ENCODE measurements around the gene CGB7. TPM values are rescaled to one million over a fixed set of nuclear protein-coding genes. Genes with fewer than 3 reads are reported as not detected.
A peak's percentile ranks its signal among the peaks of the same experiment; 100 is the strongest.
"Not testable (repeated sequence)": the region's sequence is repeated elsewhere in the genome, so short reads cannot be mapped to it uniquely, and the experiment has no call there.

CGB7 gene
- total RNA-seq, 1 experiment from 2014 or later = 0.04 TPM

- ATAC-seq; POLR2A ChIA-PET (ENCODE audit: unreplicated experiment); H3K4me2 ChIP-seq (ENCODE audit: low read length); H3K9me2 ChIP-seq (replicated peaks; ENCODE audit: low read length); H3K4me3 ChIP-seq (ENCODE audit: low read length); H3K79me2 ChIP-seq (ENCODE audit: low read length); intact Hi-C loops (cut with micrococcal nuclease); H4K20me1 ChIP-seq (ENCODE audit: low read length); H3K27me3 ChIP-seq (ENCODE audit: low read length); H2AFZ ChIP-seq (ENCODE audit: low read length); CTCF ChIA-PET; H3K9ac ChIP-seq (ENCODE audit: low read length); H3K9me3 ChIP-seq (ENCODE audit: low read length); BruUV-seq (replicated peaks); H3K27ac ChIP-seq (ENCODE audit: low read length); H3K36me3 ChIP-seq (ENCODE audit: low read depth, low read length); H3F3A ChIP-seq (ENCODE audit: low read length, unreplicated experiment); DNase-seq: not testable (repeated sequence)
- H3K4me1 ChIP-seq (ENCODE audit: insufficient read depth, low read length) = peaks cover 13% of the 10 kb centered on the region
These were observed 14.9 kb downstream of the CGB7 start for GRCh38 chr19:49042666-49043065.

- ChIA-PET CTCF (no interaction called here), POLR2A (ENCODE audit: unreplicated experiment) (no interaction called here)
- no peak overlapping the region; the same call in 1 of the 2 replicates for H3K4me2 ChIP-seq (ENCODE audit: low read length)
- no peaks in the 10 kb centered on the region for H3K9me3 ChIP-seq (ENCODE audit: low read length)
- ATAC-seq = peak; percentile 79
- H3K4me1 ChIP-seq (ENCODE audit: insufficient read depth, low read length) = peaks cover 13% of the 10 kb centered on the region
- H3K27me3 ChIP-seq (ENCODE audit: low read length) = no peaks in the 10 kb centered on the region
- H3K27ac ChIP-seq (ENCODE audit: low read length) = no peak overlapping the region
- no peak overlapping the region for H3K4me3 ChIP-seq (ENCODE audit: low read length)
- H3K36me3 ChIP-seq (ENCODE audit: low read depth, low read length) = no peaks in the 10 kb centered on the region
- H3K79me2 ChIP-seq (ENCODE audit: low read length) = no peaks in the 10 kb centered on the region
- peak; percentile 80 for DNase-seq
- BruUV-seq (replicated peaks) = no TSS peak
- H4K20me1 ChIP-seq (ENCODE audit: low read length) = no peaks in the 10 kb centered on the region
- no peak overlapping the region for H3K9ac ChIP-seq (ENCODE audit: low read length)
- TF ChIP-seq EZH2 (IDR thresholded peaks at IDR 0.05; ENCODE audit: low read length, unreplicated experiment) = no peak
- no peak for TF ChIP-seq EZH2phosphoT487 (IDR thresholded peaks at IDR 0.05; ENCODE audit: borderline replicate concordance, low read length)
- no peak for TF ChIP-seq CTCF (conservative IDR thresholded peaks at IDR 0.05; ENCODE audit: low read depth, low read length)
- H3K9me2 ChIP-seq (replicated peaks; ENCODE audit: low read length) = no peaks in the 10 kb centered on the region
- no peaks in the 10 kb centered on the region for H3F3A ChIP-seq (ENCODE audit: low read length, unreplicated experiment)
- no peak overlapping the region for H2AFZ ChIP-seq (ENCODE audit: low read length)
- intact Hi-C loops (cut with micrococcal nuclease) = no loop called here
These were observed 15.4 kb downstream of the CGB7 start for GRCh38 chr19:49042177-49042576.

- not testable (repeated sequence) for H3K27me3 ChIP-seq (ENCODE audit: low read length)
These were observed 17.8 kb downstream of the CGB7 start for GRCh38 chr19:49039736-49040135.

GRCh38 chr19:49038557-49039276, 18.8 kb downstream of the CGB7 start:
- H3K36me3 ChIP-seq (ENCODE audit: low read depth, low read length); intact Hi-C loops (cut with micrococcal nuclease); H3K27ac ChIP-seq (ENCODE audit: low read length); POLR2A ChIA-PET (ENCODE audit: unreplicated experiment); H3K79me2 ChIP-seq (ENCODE audit: low read length); H3K9me3 ChIP-seq (ENCODE audit: low read length); H3K27me3 ChIP-seq (ENCODE audit: low read length); H3K9ac ChIP-seq (ENCODE audit: low read length); H3F3A ChIP-seq (ENCODE audit: low read length, unreplicated experiment); H3K4me3 ChIP-seq (ENCODE audit: low read length); H3K9me2 ChIP-seq (replicated peaks; ENCODE audit: low read length); H2AFZ ChIP-seq (ENCODE audit: low read length); H4K20me1 ChIP-seq (ENCODE audit: low read length); BruUV-seq (replicated peaks): not testable (repeated sequence)
- peak overlapping the region; percentile 57; the same call in 1 of the 2 replicates for H3K4me2 ChIP-seq (ENCODE audit: low read length)
- peak; percentile 97 for ATAC-seq
- peaks cover 13% of the 10 kb centered on the region for H3K4me1 ChIP-seq (ENCODE audit: insufficient read depth, low read length)
- peak; percentile 78 for DNase-seq
- CTCF ChIA-PET = interaction anchor here (0.6 kb wide), 1 partner anchor 45 kb away, joined by 3 read pairs; the partner anchor contains the start of gene RUVBL2

More at GRCh38 chr19:49039736-49040135, 17.8 kb downstream of the CGB7 start:
- H3F3A ChIP-seq (ENCODE audit: low read length, unreplicated experiment); ATAC-seq; POLR2A ChIA-PET (ENCODE audit: unreplicated experiment); H2AFZ ChIP-seq (ENCODE audit: low read length); H3K36me3 ChIP-seq (ENCODE audit: low read depth, low read length); H3K9ac ChIP-seq (ENCODE audit: low read length); BruUV-seq (replicated peaks); H3K4me2 ChIP-seq (ENCODE audit: low read length); DNase-seq; CTCF ChIA-PET; intact Hi-C loops (cut with micrococcal nuclease); H3K27ac ChIP-seq (ENCODE audit: low read length); H3K4me3 ChIP-seq (ENCODE audit: low read length); H3K9me2 ChIP-seq (replicated peaks; ENCODE audit: low read length); H4K20me1 ChIP-seq (ENCODE audit: low read length); H3K9me3 ChIP-seq (ENCODE audit: low read length); H3K79me2 ChIP-seq (ENCODE audit: low read length): not testable (repeated sequence)
- peaks cover 13% of the 10 kb centered on the region for H3K4me1 ChIP-seq (ENCODE audit: insufficient read depth, low read length)

GRCh38 chr19:49038111-49038510, 19.4 kb downstream of the CGB7 start:
- H3F3A ChIP-seq (ENCODE audit: low read length, unreplicated experiment); H3K36me3 ChIP-seq (ENCODE audit: low read depth, low read length); H3K79me2 ChIP-seq (ENCODE audit: low read length); BruUV-seq (replicated peaks); H2AFZ ChIP-seq (ENCODE audit: low read length); H3K4me3 ChIP-seq (ENCODE audit: low read length); H3K9ac ChIP-seq (ENCODE audit: low read length); H3K27me3 ChIP-seq (ENCODE audit: low read length); DNase-seq; H3K9me2 ChIP-seq (replicated peaks; ENCODE audit: low read length); H4K20me1 ChIP-seq (ENCODE audit: low read length); POLR2A ChIA-PET (ENCODE audit: unreplicated experiment); H3K9me3 ChIP-seq (ENCODE audit: low read length); H3K27ac ChIP-seq (ENCODE audit: low read length); ATAC-seq; intact Hi-C loops (cut with micrococcal nuclease): not testable (repeated sequence)
- Histone ChIP-seq H3K4me2 (ENCODE audit: low read length) (peak overlapping the region; percentile 57; the same call in 1 of the 2 replicates), H3K4me1 (ENCODE audit: insufficient read depth, low read length) (peaks cover 13% of the 10 kb centered on the region)
- CTCF ChIA-PET = interaction anchor here (0.6 kb wide), 1 partner anchor 45 kb away, joined by 3 read pairs; the partner anchor contains the start of gene RUVBL2
